H1 (cell line): ENCODE results near the gene TIMM22. TPM values are rescaled to one million over a fixed set of nuclear protein-coding genes. Genes with fewer than 3 reads are reported as not detected.

Source experiments
- CTCF ChIA-PET: fragments of 300-600 bp; sonication (Branson Sonifier 250); formaldehyde crosslinking; loops from one replicate; lab custom pipeline; 2021; ENCODE audit not compliant: partially characterized antibody; lab: Charles Lee
- POLR2A ChIA-PET: fragments of 300-600 bp; sonication (Branson Sonifier 250); formaldehyde crosslinking; loops from one replicate; lab custom pipeline; 2021; ENCODE audit warnings: inconsistent platforms; ENCODE audit not compliant: partially characterized antibody; lab: Charles Lee
- DNase-seq, 2 experiments: peaks; one replicate each; pipeline versions ENCODE4 v3.0.0 to v3.0.0-alpha.2; 2010 to 2022; ENCODE audit warnings: low spot score in 2 of 2, low read depth in 1 of 2, mixed read lengths in 1 of 2
- FAIRE-seq: peaks from 2 replicates; lab custom pipeline; 2011; peaks lifted over from hg19 to GRCh38; lab: Jason Lieb, UNC
- H2AFZ ChIP-seq: 2 replicates; pipeline ENCODE4 v1.8.1; 2012; ENCODE audit warnings: low read length, inconsistent platforms
- H2AK5ac ChIP-seq: 2 replicates; pipeline ENCODE4 v1.6.1; 2013; ENCODE audit warnings: low read depth, low read length
- H2BK120ac ChIP-seq: replicated peaks from 2 replicates; pipeline ENCODE3; 2013; ENCODE audit warnings: low read depth, low read length, inconsistent platforms
- H2BK12ac ChIP-seq: 2 replicates; pipeline ENCODE4 v1.6.1; 2013; ENCODE audit warnings: low read depth, low read length
- H2BK15ac ChIP-seq: 2 replicates; pipeline ENCODE4 v1.6.1; 2013; ENCODE audit warnings: low read length
- H2BK20ac ChIP-seq: 2 replicates; pipeline ENCODE4 v1.6.1; 2013; ENCODE audit warnings: low read length
- H2BK5ac ChIP-seq: 2 replicates; pipeline ENCODE4 v1.6.1; 2013; ENCODE audit warnings: low read depth, low read length
- H3K14ac ChIP-seq: 2 replicates; pipeline ENCODE4 v1.6.1; 2013; ENCODE audit warnings: inconsistent platforms; ENCODE audit not compliant: insufficient read length
- H3K18ac ChIP-seq: 2 replicates; pipeline ENCODE4 v1.6.1; 2013; ENCODE audit warnings: low read length; ENCODE audit errors: extremely low read depth
- H3K23ac ChIP-seq: 2 replicates; pipeline ENCODE4 v1.6.1; 2013; ENCODE audit warnings: inconsistent platforms; ENCODE audit not compliant: insufficient read length
- H3K23me2 ChIP-seq: 2 replicates; pipeline ENCODE4 v1.6.1; 2013; ENCODE audit warnings: low read depth, low read length
- H3K27ac ChIP-seq: 2 replicates; pipeline ENCODE4 v1.6.1; 2011; ENCODE audit warnings: low read depth, low read length, inconsistent platforms
- H3K27me3 ChIP-seq, 4 experiments: replicated peaks in 1 of 4; 1 replicate in 1 of 4; 2 replicates in 3 of 4; pipeline versions ENCODE4 v1.6.1 to v1.8.1; 2011 to 2013; ENCODE audit warnings: low read length in 3 of 4, mild to moderate bottlenecking in 3 of 4, inconsistent platforms in 2 of 4, mixed read lengths in 2 of 4, moderate library complexity in 1 of 4; ENCODE audit not compliant: control insufficient read depth in 3 of 4, insufficient read depth in 3 of 4; ENCODE audit errors: extremely low read depth in 1 of 4
- H3K36me3 ChIP-seq, 4 experiments: 2 replicates each; pipeline versions ENCODE4 v1.6.1 to v1.8.1; 2011 to 2013; ENCODE audit warnings: mild to moderate bottlenecking in 4 of 4, low read length in 3 of 4, moderate library complexity in 2 of 4, control low read depth in 1 of 4, inconsistent platforms in 1 of 4; ENCODE audit not compliant: insufficient read depth in 4 of 4, control insufficient read depth in 2 of 4
- H3K4ac ChIP-seq: replicated peaks from 2 replicates; pipeline ENCODE3; 2013; ENCODE audit warnings: low read length, low read depth, mixed read lengths, inconsistent platforms; ENCODE audit not compliant: insufficient read length
- H3K4me1 ChIP-seq, 4 experiments: replicated peaks in 1 of 4; 1 replicate in 1 of 4; 2 replicates in 3 of 4; pipeline versions ENCODE4 v1.6.1 to v1.8.1; 2011 to 2013; ENCODE audit warnings: low read length in 3 of 4, inconsistent platforms in 2 of 4, mixed read lengths in 1 of 4; ENCODE audit not compliant: insufficient read depth in 4 of 4, control insufficient read depth in 3 of 4
- H3K4me2 ChIP-seq, 2 experiments: 2 replicates each; pipeline versions ENCODE4 v1.6.1 to v1.8.1; 2011 to 2013; ENCODE audit warnings: low read depth in 2 of 2, low read length in 2 of 2, control low read depth in 1 of 2, inconsistent platforms in 1 of 2, mild to moderate bottlenecking in 1 of 2; ENCODE audit not compliant: insufficient read depth in 1 of 2
- H3K4me3 ChIP-seq, 4 experiments: fragments of 200-600, 300-600 bp in 1 of 4; sonication (generic), shearing (Covaris generic), sonication (Bioruptor Twin) in 1 of 4; 2 replicates each; pipeline versions ENCODE4 v1.5.1 to v1.8.1; 2011 to 2016; ENCODE audit warnings: low read length in 4 of 4, low read depth in 3 of 4, control low read depth in 2 of 4, inconsistent platforms in 2 of 4, mild to moderate bottlenecking in 2 of 4, mixed read lengths in 1 of 4, moderate library complexity in 1 of 4; ENCODE audit not compliant: insufficient read depth in 2 of 4; ENCODE audit errors: extremely low read depth in 1 of 4
- H3K56ac ChIP-seq: replicated peaks from 2 replicates; pipeline ENCODE3; 2013; ENCODE audit warnings: low read depth, mild to moderate bottlenecking, mixed read lengths, low read length, inconsistent platforms; ENCODE audit not compliant: insufficient read length
- H3K79me1 ChIP-seq: 2 replicates; pipeline ENCODE4 v1.6.1; 2013; ENCODE audit warnings: low read depth, low read length, control low read depth
- H3K79me2 ChIP-seq, 2 experiments: 2 replicates each; pipeline versions ENCODE4 v1.6.1 to v1.8.1; 2012 to 2013; ENCODE audit warnings: low read length in 2 of 2, mild to moderate bottlenecking in 2 of 2, inconsistent platforms in 1 of 2; ENCODE audit not compliant: insufficient read depth in 2 of 2, control insufficient read depth in 1 of 2
- H3K9ac ChIP-seq, 4 experiments: replicated peaks in 1 of 4; 1 replicate in 1 of 4; 2 replicates in 3 of 4; pipeline versions ENCODE4 v1.6.1 to v1.8.1; 2011 to 2013; ENCODE audit warnings: low read depth in 3 of 4, low read length in 3 of 4, control low read depth in 2 of 4, mild to moderate bottlenecking in 2 of 4, moderate library complexity in 2 of 4, inconsistent platforms in 1 of 4; ENCODE audit errors: extremely low read depth in 1 of 4
- H3K9me3 ChIP-seq, 2 experiments: 2 replicates each; pipeline versions ENCODE4 v1.6.1 to v1.8.1; 2012 to 2013; ENCODE audit warnings: mild to moderate bottlenecking in 2 of 2, moderate library complexity in 2 of 2, control low read depth in 1 of 2, inconsistent platforms in 1 of 2, low read depth in 1 of 2, low read length in 1 of 2, mixed read lengths in 1 of 2; ENCODE audit not compliant: insufficient read depth in 2 of 2
- H4K20me1 ChIP-seq, 2 experiments: replicated peaks in 1 of 2; 2 replicates each; pipeline versions ENCODE3 to v1.8.1; 2011 to 2013; ENCODE audit warnings: inconsistent platforms in 2 of 2, low read length in 2 of 2, mild to moderate bottlenecking in 1 of 2; ENCODE audit not compliant: insufficient read depth in 2 of 2, control insufficient read depth in 1 of 2
- H4K5ac ChIP-seq: 2 replicates; pipeline ENCODE4 v1.6.1; 2013; ENCODE audit warnings: low read length, low read depth, mixed read lengths, inconsistent platforms; ENCODE audit not compliant: insufficient read length
- H4K8ac ChIP-seq: 2 replicates; pipeline ENCODE4 v1.8.0; 2013; ENCODE audit warnings: mild to moderate bottlenecking, moderate library complexity, low read length, inconsistent platforms; ENCODE audit not compliant: insufficient read depth; ENCODE audit errors: extremely low read depth
- H4K91ac ChIP-seq: replicated peaks from 2 replicates; pipeline ENCODE3; 2013; ENCODE audit warnings: low read length, mixed read lengths, inconsistent platforms; ENCODE audit not compliant: insufficient read length
- CEBPB ChIP-seq: IDR thresholded peaks from 2 replicates; pipeline ENCODE4 v1.6.1; 2012; ENCODE audit warnings: low read depth, low read length
- KDM4A ChIP-seq: IDR thresholded peaks from one replicate; pipeline ENCODE4 v1.7.1; 2012; ENCODE audit warnings: low read depth, mild to moderate bottlenecking, moderate library complexity, low read length, inconsistent platforms; ENCODE audit not compliant: severe bottlenecking
- SRF ChIP-seq: IDR thresholded peaks from 2 replicates; pipeline ENCODE4 v1.6.1; 2011; ENCODE audit warnings: mild to moderate bottlenecking, low read depth, low read length, moderate library complexity
- WGBS, 2 experiments: shearing (Covaris generic) in 1 of 2; methylation state at CpG; one replicate each; pipeline versions ENCODE4 v1.1.6 to v1.1.7; 2013 to 2015; ENCODE audit warnings: low lambda C conversion rate in 2 of 2, mixed read lengths in 2 of 2, inconsistent platforms in 1 of 2, low coverage in 1 of 2, missing lambda C conversion rate in 1 of 2; ENCODE audit not compliant: insufficient replicate concordance in 2 of 2, insufficient coverage in 1 of 2, insufficient read length in 1 of 2; ENCODE audit errors: extremely low coverage in 1 of 2, missing lambda C conversion rate in 1 of 2; 5-methylcytosine and 5-hydroxymethylcytosine counted together
- polyA plus RNA-seq, 7 experiments: library from polyadenylated mRNA; depleted of rRNA in 3 of 7; stranded (reverse) in 5 of 7; unstranded in 2 of 7; fragments of >200 nt in 5 of 7; fragments of 200-250 nt in 2 of 7; gene quantifications; 1 replicate in 5 of 7; 2 replicates in 1 of 7; 4 replicates in 1 of 7; pipeline versions ENCODE4 v1.2.1 to v1.2.3, GENCODE V29; 2011 to 2013; ENCODE audit warnings: missing spikeins in 2 of 7, mixed read lengths in 2 of 7
- total RNA-seq: library from RNA; stranded (reverse); fragmentation: NEBNext Ultra II Directional; extraction: Animal tissue kit (Norgen Biotek cat#: 25700); gene quantifications from 2 replicates; pipeline ENCODE4 v1.2.1, GENCODE V29; 2021

TIMM22 gene
- total and polyA plus RNA-seq, 2 of the 8 experiments (the other 6 are each of a cell fraction or from before 2014, with no cell fraction given), result 13.8 to 17.4 TPM

DNA sequence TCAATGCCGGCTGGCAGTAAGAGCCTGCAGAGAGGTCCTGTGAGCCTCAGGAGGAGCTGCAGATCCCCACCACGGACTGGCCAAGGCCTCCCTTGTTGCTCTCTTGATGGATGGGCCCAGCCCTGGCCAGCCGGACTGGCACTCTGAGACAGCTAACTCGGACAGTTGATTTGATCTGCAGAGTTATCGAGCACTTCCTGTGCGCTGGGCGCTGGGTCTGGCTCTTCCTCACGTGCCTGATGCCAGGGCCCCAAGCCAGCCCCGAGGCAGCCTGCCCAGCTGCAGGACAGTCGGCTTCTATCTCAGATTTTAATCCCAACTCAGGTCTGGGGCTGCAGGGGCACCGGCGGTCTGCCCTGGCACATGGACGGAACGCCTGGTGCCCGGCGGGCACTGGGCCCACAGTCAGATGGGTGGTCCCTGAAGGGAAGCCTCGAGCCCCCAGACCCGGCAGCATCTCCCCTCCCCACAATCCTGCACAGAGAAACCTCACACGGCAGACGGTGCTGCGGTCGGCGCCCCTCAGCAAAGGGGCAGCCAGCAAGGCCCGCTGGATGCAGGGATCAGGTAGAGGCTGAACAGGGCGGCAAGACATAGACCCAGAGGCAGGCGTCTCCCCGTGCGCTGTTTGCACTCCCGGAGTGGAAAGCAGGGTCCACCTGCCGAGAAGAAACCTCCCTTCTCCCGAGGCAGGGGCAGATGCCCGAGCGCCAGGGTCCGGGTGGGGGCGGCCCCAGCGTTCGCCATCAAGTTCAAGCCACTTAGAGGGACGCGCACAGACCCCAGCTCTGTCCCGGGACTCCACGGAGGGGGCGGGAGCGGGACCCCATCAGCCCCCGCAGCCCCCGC, 34.0 kb downstream of the TIMM22 start:
- Histone ChIP-seq H3K4ac (no peak overlapping the region), H2AK5ac (no peak overlapping the region), H3K18ac (no peak overlapping the region; the same call in 1 of the 2 replicates), H3K9me3 (no peaks in the 10 kb centered on the region), H3K27me3 (peaks cover 0 to 14% (median 7%) of the 10 kb centered on the region in 4 experiments; a peak in 5 of 7 replicates), H3K9ac (no peak overlapping the region), H4K91ac (no peak overlapping the region), H3K36me3 (no peaks in the 10 kb centered on the region; a peak in 1 of 8 replicates), H2AFZ (no peak overlapping the region), H3K4me3 (peak overlapping the region in 3 of 4 experiments; percentile 19 to 70 (median 35); a peak in 4 of 8 replicates), H3K56ac (no peak overlapping the region), H2BK20ac (no peak overlapping the region), H3K79me2 (no peaks in the 10 kb centered on the region), H2BK12ac (no peak overlapping the region), H3K23ac (no peak overlapping the region), H2BK5ac (no peak overlapping the region), H3K4me2 (peak overlapping the region; percentile 26 to 58), H3K14ac (no peak overlapping the region), H3K27ac (no peak overlapping the region), H2BK120ac (no peak overlapping the region), H2BK15ac (0 out of 2 replicates have a peak overlapping the region, but pooled peaks have one; percentile 18), H3K4me1 (peaks cover 0 to 9% (median 2%) of the 10 kb centered on the region in 4 experiments; a peak in 3 of 7 replicates), H4K8ac (no peak overlapping the region; the same call in 1 of the 2 replicates), H4K20me1 (peaks cover 3 to 17% of the 10 kb centered on the region in 2 experiments), H3K23me2 (peaks cover 7% of the 10 kb centered on the region; the same call in 1 of the 2 replicates), H4K5ac (no peak overlapping the region), H3K79me1 (no peaks in the 10 kb centered on the region)
- TF ChIP-seq SRF (no peak), KDM4A (peak; percentile 43), CEBPB (no peak)
- ChIA-PET CTCF (interaction anchor here (1.1 to 4.3 kb wide), 7 partner anchors 8 to 156 kb away, joined by 3 to 24 read pairs (median 4); no protein-coding TSS in a partner anchor), POLR2A (interaction anchor here (1.0 kb wide), 1 partner anchor 30 kb away, joined by 3 read pairs; no protein-coding TSS in a partner anchor)
- DNase-seq, result peak in 1 of 2 experiments; percentile 63
- 44% methylated on average over 38 of the region's 45 CpGs; no CpG with 5 or more reads in 1 of the 2 experiments for WGBS, 2 experiments
- no peak for FAIRE-seq
